ENCODE measurements around the gene TSHZ1.

TSHZ1 gene

GRCh38 chr18:75204269-75204731 lies 6.3 kb upstream of the TSHZ1 start:
- H3K4me3 ChIP-seq (ENCODE audit: low read depth in 1 of 2, low read length in 2 of 2), result peak overlapping the region; percentile 72 to 83
- no peaks in the 10 kb centered on the region for H3K9me3 ChIP-seq (ENCODE audit: low read length)
- peaks cover 21% of the 10 kb centered on the region for H3K36me3 ChIP-seq (ENCODE audit: insufficient read depth, low read length)
- peak overlapping the region; percentile 88 for H3K9ac ChIP-seq (ENCODE audit: low read length)
- H3K27ac ChIP-seq (ENCODE audit: low read depth, low read length), result peak overlapping the region; percentile 99
- H3K4me1 ChIP-seq (ENCODE audit: insufficient read depth, low read length), result peaks cover 31% of the 10 kb centered on the region
- H3K27me3 ChIP-seq (ENCODE audit: control insufficient read depth in 1 of 2, insufficient read depth in 2 of 2, low read length in 2 of 2), result no peaks in the 10 kb centered on the region

DNA sequence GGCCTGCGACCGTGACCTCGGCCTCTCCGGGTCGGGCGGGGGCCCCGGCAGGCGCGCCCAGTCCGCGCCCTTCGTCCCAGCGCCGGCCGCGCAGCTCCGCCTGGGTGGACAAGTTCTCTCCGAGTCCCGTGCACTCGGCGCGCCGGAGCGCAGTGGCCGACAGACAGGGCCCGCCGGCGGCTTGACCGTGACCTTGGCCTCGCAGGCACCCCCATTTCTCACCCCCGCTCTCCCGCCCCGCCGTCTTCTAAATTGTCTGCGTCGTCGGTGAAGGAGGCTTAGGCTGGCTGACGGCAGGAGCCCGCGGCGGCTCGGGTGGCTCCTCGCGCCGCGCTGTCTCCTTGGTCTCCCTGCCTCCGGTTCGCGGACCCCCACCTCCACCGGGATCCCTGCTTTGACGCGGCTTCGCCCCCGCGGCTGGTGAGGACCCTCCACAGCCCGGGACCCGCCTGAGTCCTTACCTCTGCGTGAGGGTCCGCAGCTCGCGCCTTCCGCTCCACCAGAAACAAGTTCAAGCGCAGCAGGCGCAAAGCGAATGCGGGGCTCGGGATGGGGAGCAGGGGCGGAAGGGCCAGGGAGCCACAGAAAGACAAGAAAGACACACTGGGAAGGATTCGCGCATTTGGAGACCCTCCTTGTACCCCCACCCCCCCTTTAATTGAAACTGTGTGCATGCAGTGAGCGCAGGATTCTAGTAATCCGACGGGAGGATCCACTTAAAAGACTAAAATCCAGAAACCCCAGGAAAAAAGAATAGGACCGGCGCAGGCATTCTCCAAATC lies 5.7 kb upstream of the TSHZ1 start:
- peak overlapping the region; percentile 88 for H3K9ac ChIP-seq (ENCODE audit: low read length)
- H3K27me3 ChIP-seq (ENCODE audit: control insufficient read depth in 1 of 2, insufficient read depth in 2 of 2, low read length in 2 of 2), result no peaks in the 10 kb centered on the region
- H3K4me1 ChIP-seq (ENCODE audit: insufficient read depth, low read length), result peaks cover 25% of the 10 kb centered on the region
- no peaks in the 10 kb centered on the region for H3K9me3 ChIP-seq (ENCODE audit: low read length)
- H3K4me3 ChIP-seq (ENCODE audit: low read depth in 1 of 2, low read length in 2 of 2), result peak overlapping the region; percentile 72 to 83
- H3K27ac ChIP-seq (ENCODE audit: low read depth, low read length), result peak overlapping the region; percentile 99
- H3K36me3 ChIP-seq (ENCODE audit: insufficient read depth, low read length), result peaks cover 20% of the 10 kb centered on the region

GRCh38 chr18:75205514-75206132 lies 5.0 kb upstream of the TSHZ1 start:
- H3K27me3 ChIP-seq (ENCODE audit: control insufficient read depth in 1 of 2, insufficient read depth in 2 of 2, low read length in 2 of 2), result no peaks in the 10 kb centered on the region
- peak overlapping the region; percentile 88 for H3K9ac ChIP-seq (ENCODE audit: low read length)
- H3K9me3 ChIP-seq (ENCODE audit: low read length), result no peaks in the 10 kb centered on the region
- peak overlapping the region; percentile 72 to 83 for H3K4me3 ChIP-seq (ENCODE audit: low read depth in 1 of 2, low read length in 2 of 2)
- H3K36me3 ChIP-seq (ENCODE audit: insufficient read depth, low read length), result peaks cover 13% of the 10 kb centered on the region
- peaks cover 19% of the 10 kb centered on the region for H3K4me1 ChIP-seq (ENCODE audit: insufficient read depth, low read length)
- peak overlapping the region; percentile 99 for H3K27ac ChIP-seq (ENCODE audit: low read depth, low read length)

- peaks cover 5% of the 10 kb centered on the region for H3K36me3 ChIP-seq (ENCODE audit: insufficient read depth, low read length)
- peaks cover 8% of the 10 kb centered on the region for H3K4me1 ChIP-seq (ENCODE audit: insufficient read depth, low read length)
- no peaks in the 10 kb centered on the region for H3K27me3 ChIP-seq (ENCODE audit: control insufficient read depth in 1 of 2, insufficient read depth in 2 of 2, low read length in 2 of 2)
- peak overlapping the region; percentile 83 to 99 for H3K4me3 ChIP-seq (ENCODE audit: low read depth in 1 of 2, low read length in 2 of 2)
- H3K27ac ChIP-seq (ENCODE audit: low read depth, low read length), result peak overlapping the region; percentile 99
- H3K9me3 ChIP-seq (ENCODE audit: low read length), result no peaks in the 10 kb centered on the region
- peak overlapping the region; percentile 88 for H3K9ac ChIP-seq (ENCODE audit: low read length)
Observed at GRCh38 chr18:75206452-75207309, 3.9 kb upstream of the TSHZ1 start.

- Histone ChIP-seq H3K27ac (ENCODE audit: low read depth, low read length) (peak overlapping the region; percentile 99), H3K36me3 (ENCODE audit: insufficient read depth, low read length) (no peaks in the 10 kb centered on the region), H3K4me1 (ENCODE audit: insufficient read depth, low read length) (peaks cover under 1% of the 10 kb centered on the region), H3K9ac (ENCODE audit: low read length) (peak overlapping the region; percentile 88), H3K27me3 (ENCODE audit: control insufficient read depth in 1 of 2, insufficient read depth in 2 of 2, low read length in 2 of 2) (no peaks in the 10 kb centered on the region), H3K9me3 (ENCODE audit: low read length) (no peaks in the 10 kb centered on the region), H3K4me3 (ENCODE audit: low read depth in 1 of 2, low read length in 2 of 2) (peak overlapping the region; percentile 83 to 99)
Observed at GRCh38 chr18:75207310-75208154, 3.1 kb upstream of the TSHZ1 start.

GRCh38 chr18:75208155-75208835 lies 2.3 kb upstream of the TSHZ1 start:
- Histone ChIP-seq H3K9me3 (ENCODE audit: low read length) (no peaks in the 10 kb centered on the region), H3K27ac (ENCODE audit: low read depth, low read length) (peak overlapping the region; percentile 99), H3K36me3 (ENCODE audit: insufficient read depth, low read length) (no peaks in the 10 kb centered on the region), H3K4me3 (ENCODE audit: low read depth in 1 of 2, low read length in 2 of 2) (peak overlapping the region; percentile 83 to 99), H3K27me3 (ENCODE audit: control insufficient read depth in 1 of 2, insufficient read depth in 2 of 2, low read length in 2 of 2) (no peaks in the 10 kb centered on the region), H3K4me1 (ENCODE audit: insufficient read depth, low read length) (peaks cover 2% of the 10 kb centered on the region), H3K9ac (ENCODE audit: low read length) (peak overlapping the region; percentile 88)

DNA sequence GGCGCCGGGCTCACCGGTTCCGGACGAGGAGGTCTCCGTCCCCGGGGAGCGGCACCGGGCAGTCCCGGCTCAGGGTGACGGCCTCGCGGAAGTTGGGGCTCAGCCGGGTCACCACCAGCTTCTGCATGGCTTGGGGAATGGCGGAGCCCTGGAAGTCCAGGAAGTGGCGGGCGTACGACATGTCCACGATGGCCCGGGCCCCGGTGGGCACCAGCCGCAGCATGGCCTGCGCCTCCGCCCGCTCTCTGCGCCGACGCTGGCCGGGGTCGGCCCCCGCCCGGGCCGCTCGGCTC lies 1.8 kb upstream of the TSHZ1 start:
- no peaks in the 10 kb centered on the region for H3K9me3 ChIP-seq (ENCODE audit: low read length)
- peak overlapping the region; percentile 99 for H3K27ac ChIP-seq (ENCODE audit: low read depth, low read length)
- H3K9ac ChIP-seq (ENCODE audit: low read length), result peak overlapping the region; percentile 88
- H3K27me3 ChIP-seq (ENCODE audit: control insufficient read depth in 1 of 2, insufficient read depth in 2 of 2, low read length in 2 of 2), result no peaks in the 10 kb centered on the region
- H3K4me3 ChIP-seq (ENCODE audit: low read depth in 1 of 2, low read length in 2 of 2), result peak overlapping the region; percentile 83 to 99
- H3K4me1 ChIP-seq (ENCODE audit: insufficient read depth, low read length), result peaks cover 7% of the 10 kb centered on the region
- H3K36me3 ChIP-seq (ENCODE audit: insufficient read depth, low read length), result no peaks in the 10 kb centered on the region

- Histone ChIP-seq H3K4me1 (ENCODE audit: insufficient read depth, low read length) (peaks cover 9% of the 10 kb centered on the region), H3K4me3 (ENCODE audit: low read depth in 1 of 2, low read length in 2 of 2) (peak within 1 kb of the TSS; percentile 83 to 99), H3K27ac (ENCODE audit: low read depth, low read length) (peak within 1 kb of the TSS; percentile 99), H3K36me3 (ENCODE audit: insufficient read depth, low read length) (no peaks in the 10 kb centered on the region), H3K9me3 (ENCODE audit: low read length) (no peaks in the 10 kb centered on the region), H3K27me3 (ENCODE audit: control insufficient read depth in 1 of 2, insufficient read depth in 2 of 2, low read length in 2 of 2) (no peaks in the 10 kb centered on the region), H3K9ac (ENCODE audit: low read length) (peak within 1 kb of the TSS; percentile 88)
Observed at GRCh38 chr18:75209129-75209950, 1.3 kb upstream of the TSHZ1 start, which contains the start of gene PTGR3. TSS of gene PTGR3 (minus strand) at chr18:75209139. CDS start at chr18:75209058, 81 bp downstream.

GRCh38 chr18:75209951-75210258 lies 692 bp upstream of the TSHZ1 start:
- no peaks in the 10 kb centered on the region for H3K36me3 ChIP-seq (ENCODE audit: insufficient read depth, low read length)
- peak overlapping the region; percentile 67 for H3K9ac ChIP-seq (ENCODE audit: low read length)
- H3K27me3 ChIP-seq (ENCODE audit: control insufficient read depth in 1 of 2, insufficient read depth in 2 of 2, low read length in 2 of 2), result no peaks in the 10 kb centered on the region
- peaks cover 15% of the 10 kb centered on the region for H3K4me1 ChIP-seq (ENCODE audit: insufficient read depth, low read length)
- peak overlapping the region; percentile 98 for H3K27ac ChIP-seq (ENCODE audit: low read depth, low read length)
- peak overlapping the region; percentile 77 to 83 for H3K4me3 ChIP-seq (ENCODE audit: low read depth in 1 of 2, low read length in 2 of 2)
- no peaks in the 10 kb centered on the region for H3K9me3 ChIP-seq (ENCODE audit: low read length)
